ENCODE data around the gene BAIAP2L2. TPM values are rescaled to one million over a fixed set of nuclear protein-coding genes. Genes with fewer than 3 reads are reported as not detected.

BAIAP2L2 gene
- total RNA-seq, 1 donor from 2014 or later, result 0.86 TPM

- Histone ChIP-seq H3K27ac (no peak overlapping the region), H3K27me3 (peaks cover 31% of the 10 kb centered on the region), H3K4me1 (peaks cover 45% of the 10 kb centered on the region), H2AFZ (replicated peaks) (no peak overlapping the region), H3K9me3 (ENCODE audit: low read depth) (no peaks in the 10 kb centered on the region), H3K4me2 (peak overlapping the region; percentile 67), H3K4me3 (peak overlapping the region; percentile 24), H3K79me2 (ENCODE audit: low read depth) (no peaks in the 10 kb centered on the region), H3K9ac (no peak overlapping the region), H3F3A (ENCODE audit: low read depth) (peaks cover 38% of the 10 kb centered on the region), H4K20me1 (ENCODE audit: low read depth) (no peaks in the 10 kb centered on the region), H3K36me3 (no peaks in the 10 kb centered on the region)
- peaks cover 10% of the 10 kb centered on the region for H3K4me1 Mint-ChIP-seq
- no peak overlapping the region for H3K27ac Mint-ChIP-seq
- peak; percentile 31 for TF ChIP-seq EZH2 (IDR thresholded peaks at IDR 0.05)
- TF ChIP-seq EZH2phosphoT487 (IDR thresholded peaks at IDR 0.05), result no peak
- TF ChIP-seq CTCF (IDR thresholded peaks at IDR 0.05), result no peak
- H3K36me3 Mint-ChIP-seq, result no peaks in the 10 kb centered on the region
- DNase-seq (ENCODE audit: low spot score), result no peak
- H3K4me3 Mint-ChIP-seq, result no peak overlapping the region
- no peaks in the 10 kb centered on the region for H3K9me3 Mint-ChIP-seq
- H3K27me3 Mint-ChIP-seq (ENCODE audit: insufficient read depth, low read depth), result peaks cover 13% of the 10 kb centered on the region
These were observed 28.9 kb downstream of the BAIAP2L2 start for GRCh38 chr22:38081636-38081940.

GRCh38 chr22:38080850-38081635 lies 29.4 kb downstream of the BAIAP2L2 start:
- Mint-ChIP-seq H3K4me1 (peaks cover 15% of the 10 kb centered on the region), H3K9me3 (no peaks in the 10 kb centered on the region), H3K36me3 (no peaks in the 10 kb centered on the region), H3K4me3 (no peak overlapping the region), H3K27me3 (ENCODE audit: insufficient read depth, low read depth) (peaks cover 13% of the 10 kb centered on the region), H3K27ac (no peak overlapping the region)
- Histone ChIP-seq H3F3A (ENCODE audit: low read depth) (peaks cover 38% of the 10 kb centered on the region), H4K20me1 (ENCODE audit: low read depth) (no peaks in the 10 kb centered on the region), H2AFZ (replicated peaks) (no peak overlapping the region), H3K36me3 (no peaks in the 10 kb centered on the region), H3K27me3 (peaks cover 31% of the 10 kb centered on the region), H3K27ac (no peak overlapping the region), H3K4me2 (peak overlapping the region; percentile 67), H3K4me3 (peak overlapping the region; percentile 24), H3K9me3 (ENCODE audit: low read depth) (no peaks in the 10 kb centered on the region), H3K4me1 (peaks cover 43% of the 10 kb centered on the region), H3K9ac (no peak overlapping the region), H3K79me2 (ENCODE audit: low read depth) (no peaks in the 10 kb centered on the region)
- peak; percentile 74 for DNase-seq (ENCODE audit: low spot score)
- peak; percentile 63 for TF ChIP-seq EZH2 (IDR thresholded peaks at IDR 0.05)
- no peak for TF ChIP-seq CTCF (IDR thresholded peaks at IDR 0.05)

- Mint-ChIP-seq H3K4me3 (no peak overlapping the region), H3K27ac (no peak overlapping the region), H3K27me3 (ENCODE audit: insufficient read depth, low read depth) (peaks cover 13% of the 10 kb centered on the region), H3K4me1 (peaks cover 21% of the 10 kb centered on the region), H3K36me3 (no peaks in the 10 kb centered on the region), H3K9me3 (no peaks in the 10 kb centered on the region)
- H3K9me3 ChIP-seq (ENCODE audit: low read depth), result no peaks in the 10 kb centered on the region
- H4K20me1 ChIP-seq (ENCODE audit: low read depth), result no peaks in the 10 kb centered on the region
- peaks cover 31% of the 10 kb centered on the region for H3K27me3 ChIP-seq
- H3K79me2 ChIP-seq (ENCODE audit: low read depth), result no peaks in the 10 kb centered on the region
- no peak overlapping the region for H2AFZ ChIP-seq (replicated peaks)
- no peak overlapping the region for H3K9ac ChIP-seq
- H3K36me3 ChIP-seq, result no peaks in the 10 kb centered on the region
- H3K4me3 ChIP-seq, result no peak overlapping the region
- TF ChIP-seq CTCF (IDR thresholded peaks at IDR 0.05) (no peak), EZH2phosphoT487 (IDR thresholded peaks at IDR 0.05) (no peak), EZH2 (IDR thresholded peaks at IDR 0.05) (no peak)
- DNase-seq (ENCODE audit: low spot score), result no peak
- peak overlapping the region; percentile 67 for H3K4me2 ChIP-seq
- H3K4me1 ChIP-seq, result peaks cover 40% of the 10 kb centered on the region
- peaks cover 38% of the 10 kb centered on the region for H3F3A ChIP-seq (ENCODE audit: low read depth)
- H3K27ac ChIP-seq, result no peak overlapping the region
These were observed 30.0 kb downstream of the BAIAP2L2 start for GRCh38 chr22:38080474-38080849.

All from neural progenitor cell (in vitro differentiated cells).